Right kidney (tissue), 9 donors: ENCODE results near the gene CSF3R.
A peak's percentile ranks its signal among the peaks of the same experiment; 100 is the strongest.

Experiments used
- DNase-seq: peaks from one replicate; pipeline ENCODE4 v3.0.0-alpha.2; 2016
- long read RNA-seq, 8 donors: transcript quantifications; one replicate each; lab custom pipeline, GENCODE V29; 2026

Gene CSF3R
- long read RNA-seq, donor 1 = 0 reads
- long read RNA-seq, donor 2 = 0 reads
- long read RNA-seq, donor 3 = 0 reads
- long read RNA-seq, donor 4, partial matches to known transcripts = 0 of 2 reads
- long read RNA-seq, donor 4, other reads (novel, unspliced or antisense) = 0 of 2 reads
- long read RNA-seq, donor 5 = 0 reads
- long read RNA-seq, donor 6 = 0 reads
- long read RNA-seq, donor 7 = 0 reads
- long read RNA-seq, donor 8 = 0 reads

GRCh38 chr1:36482724-36483388, at the start of gene CSF3R:
CSF3R (minus strand) TSS chr1:36482913; CDS start chr1:36479496, 3,417 bp downstream.
- no peak for DNase-seq

- no peak for DNase-seq
Measured at GRCh38 chr1:36531833-36532232, 49.1 kb upstream of the CSF3R start.

- DNase-seq = no peak
Measured at GRCh38 chr1:36530791-36531190, 48.1 kb upstream of the CSF3R start.

GRCh38 chr1:36530261-36530660, 47.5 kb upstream of the CSF3R start:
- no peak for DNase-seq

GRCh38 chr1:36529769-36530260, 47.1 kb upstream of the CSF3R start:
- no peak for DNase-seq

- no peak for DNase-seq
Measured at GRCh38 chr1:36528361-36529349, 45.9 kb upstream of the CSF3R start.

GRCh38 chr1:36525166-36525565, 42.5 kb upstream of the CSF3R start:
- no peak for DNase-seq

GRCh38 chr1:36524359-36525062, 41.8 kb upstream of the CSF3R start:
- no peak for DNase-seq

- DNase-seq = no peak
Measured at GRCh38 chr1:36523850-36524249, 41.1 kb upstream of the CSF3R start.

GRCh38 chr1:36523230-36523495, 40.5 kb upstream of the CSF3R start:
- no peak for DNase-seq

GRCh38 chr1:36522461-36523229, 39.9 kb upstream of the CSF3R start:
- no peak for DNase-seq

GRCh38 chr1:36522021-36522420, 39.3 kb upstream of the CSF3R start:
- no peak for DNase-seq

- no peak for DNase-seq
Measured at GRCh38 chr1:36520771-36521420, 38.2 kb upstream of the CSF3R start.

GRCh38 chr1:36520056-36520455, 37.3 kb upstream of the CSF3R start:
- DNase-seq = no peak

- no peak for DNase-seq
Measured at GRCh38 chr1:36517011-36517771, 34.5 kb upstream of the CSF3R start.

- peak; percentile 41 for DNase-seq
Measured at GRCh38 chr1:36516372-36517010, 33.8 kb upstream of the CSF3R start.

GRCh38 chr1:36515315-36516138, 32.8 kb upstream of the CSF3R start:
- no peak for DNase-seq

GRCh38 chr1:36514501-36514900, 31.8 kb upstream of the CSF3R start:
- DNase-seq = no peak
